K562 (cell line): ENCODE data around the gene SCAMP2. TPM values are rescaled to one million over a fixed set of nuclear protein-coding genes. Genes with fewer than 3 reads are reported as not detected.
A peak's percentile ranks its signal among the peaks of the same experiment; 100 is the strongest.

Source experiments
- ATF3 ChIP-seq, 2 experiments: fragments of 450-650 bp in 1 of 2; sonication (generic) in 1 of 2; formaldehyde crosslinking in 1 of 2; IDR thresholded peaks in 1 of 2; conservative IDR thresholded peaks in 1 of 2; 2 replicates each; pipeline versions ENCODE4 v1.6.1 to v1.8.1; 2016 to 2023; ENCODE audit warnings: mild to moderate bottlenecking in 2 of 2, moderate library complexity in 2 of 2, inconsistent platforms in 1 of 2, missing genetic modification reagents in 1 of 2
- CBFA2T2 ChIP-seq: fragments of 450-650 bp; conservative IDR thresholded peaks from 2 replicates; pipeline ENCODE4 v1.6.1; 2017; ENCODE audit warnings: mild to moderate bottlenecking
- JUND ChIP-seq, 2 experiments: IDR thresholded peaks; 2 replicates in 1 of 2; 3 replicates in 1 of 2; pipeline ENCODE4 v1.6.1; 2011; ENCODE audit warnings: borderline replicate concordance in 2 of 2, low read depth in 2 of 2, low read length in 2 of 2, improper control_type of control experiment in 1 of 2, missing biosample characterization in 1 of 2, missing genetic modification characterization in 1 of 2, missing genetic modification reagents in 1 of 2
- MEIS2 ChIP-seq: fragments of 450-650 bp; IDR thresholded peaks from 2 replicates; pipeline ENCODE4 v1.6.1; 2014; ENCODE audit warnings: mild to moderate bottlenecking; ENCODE audit not compliant: partially characterized antibody
- NFATC3 ChIP-seq: fragments of 450-650 bp; IDR thresholded peaks from 2 replicates; pipeline ENCODE4 v1.6.1; 2017; ENCODE audit warnings: mild to moderate bottlenecking
- NONO ChIP-seq, 2 experiments: fragments of 200-400 bp in 1 of 2; fragments of 450-650 bp in 1 of 2; formaldehyde crosslinking in 1 of 2; IDR thresholded peaks; 2 replicates each; pipeline ENCODE4 v1.6.1; 2017; ENCODE audit warnings: low read depth in 2 of 2, mild to moderate bottlenecking in 2 of 2, moderate library complexity in 2 of 2, low read length in 1 of 2
- PPARD ChIP-seq: fragments of 250-450 bp; sonication (Bioruptor Pico); IDR thresholded peaks from 2 replicates; pipeline ENCODE4 v1.8.0; 2022; ENCODE audit warnings: inconsistent platforms, mild to moderate bottlenecking, moderate library complexity
- REST ChIP-seq, 2 experiments: fragments of 450-650 bp; formaldehyde crosslinking in 1 of 2; IDR thresholded peaks; 2 replicates each; pipeline versions ENCODE4 v1.4.0 to v1.6.1; 2014 to 2020; ENCODE audit warnings: mild to moderate bottlenecking in 2 of 2, borderline replicate concordance in 1 of 2, low read depth in 1 of 2
- TCF3 ChIP-seq: sonication (generic); formaldehyde crosslinking; IDR thresholded peaks from 2 replicates; pipeline ENCODE4 v1.4.0; 2020; ENCODE audit warnings: mild to moderate bottlenecking, missing genetic modification reagents
- TGIF2 ChIP-seq: sonication (generic); formaldehyde crosslinking; IDR thresholded peaks from 2 replicates; pipeline ENCODE4 v1.8.1; 2022; ENCODE audit warnings: mild to moderate bottlenecking, missing genetic modification reagents, moderate library complexity
- ZNF518B ChIP-seq: fragments of 250-450 bp; sonication (Bioruptor Pico); IDR thresholded peaks from 2 replicates; pipeline ENCODE4 v1.5.0; 2021; ENCODE audit warnings: mild to moderate bottlenecking, moderate library complexity
- ZNF699 ChIP-seq: fragments of 250-450 bp; sonication (Bioruptor Pico); IDR thresholded peaks from 2 replicates; pipeline ENCODE4 v1.8.0; 2021; ENCODE audit warnings: mild to moderate bottlenecking, moderate library complexity; ENCODE audit not compliant: insufficient replicate concordance
- polyA plus RNA-seq, 8 experiments: library from polyadenylated mRNA; depleted of rRNA in 4 of 8; stranded (reverse) in 5 of 8; unstranded in 3 of 8; fragments of >200 nt; fragmentation: Nextera tagmentation in 2 of 8; fragmentation: Illumina TruSeq in 1 of 8; extraction: Ambion mirVana in 2 of 8; extraction: Trizol in 1 of 8; gene quantifications; 2 replicates each; pipeline versions ENCODE4 v1.2.1 to v1.2.3, GENCODE V29; 2011 to 2014; ENCODE audit warnings: inconsistent platforms in 1 of 8, missing spikeins in 1 of 8
- total RNA-seq, 7 experiments: library from RNA; depleted of rRNA in 6 of 7; stranded (reverse); fragments of >200 nt in 6 of 7; fragmentation: Illumina TruSeq in 2 of 7; extraction: Trizol in 2 of 7; gene quantifications; 2 replicates each; pipeline versions ENCODE4 v1.2.1 to v1.2.3, GENCODE V29; 2011 to 2021; ENCODE audit warnings: low replicate concordance in 1 of 7

SCAMP2 gene
- total and polyA plus RNA-seq, 9 of the 15 experiments (the other 6 are each of a cell fraction or from before 2014, with no cell fraction given): 5.9 to 61.1 (median 20.1) TPM

GRCh38 chr15:74869726-74870407 is 3.3 kb downstream of the SCAMP2 start (continued):
- TF ChIP-seq MEIS2 (peak; percentile 55), ZNF518B (CRISPR knock-in tag) (no peak), CBFA2T2 (no peak; the same call in 1 of the 2 replicates), ATF3 (IDR thresholded peaks at IDR 0.05) (no peak), ATF3 (CRISPR knock-in tag; conservative IDR thresholded peaks at IDR 0.05) (no peak), TCF3 (peak; percentile 56), ZNF699 (no peak), TGIF2 (peak; percentile 84; the same call in 1 of the 2 replicates), REST (IDR thresholded peaks at IDR 0.05; ENCODE audit: borderline replicate concordance) (no peak), REST (CRISPR knock-in tag; IDR thresholded peaks at IDR 0.05; ENCODE audit: low read depth) (no peak), NFATC3 (no peak), JUND (IDR thresholded peaks at IDR 0.05; ENCODE audit: borderline replicate concordance, low read depth, low read length) (no peak), JUND (tag; IDR thresholded peaks at IDR 0.05; ENCODE audit: borderline replicate concordance, low read depth, low read length) (no peak), NONO (IDR thresholded peaks at IDR 0.05; ENCODE audit: low read depth in 2 of 2, low read length in 1 of 2) (no peak), PPARD (no peak)
